NCI-H1105 treated with DMSO at 0.1 percent for 48 hours (cell line): ENCODE data around the gene AP3B1.
"Not testable (repeated sequence)": the region's sequence is repeated elsewhere in the genome, so short reads cannot be mapped to it uniquely, and the experiment has no call there.

Experiments
- DNase-seq: peaks from one replicate; lab custom pipeline; 2025; lab: John Stamatoyannopoulos, UW

AP3B1 gene

GRCh38 chr5:78151594-78152271 lies 142.8 kb downstream of the AP3B1 start:
- no peak for DNase-seq

- no peak for DNase-seq
Measured at GRCh38 chr5:78137290-78137689, 157.2 kb downstream of the AP3B1 start.

- no peak for DNase-seq
Measured at GRCh38 chr5:78133423-78133822, 161.1 kb downstream of the AP3B1 start.

GRCh38 chr5:78132507-78132906 lies 162.0 kb downstream of the AP3B1 start:
- DNase-seq: no peak

GRCh38 chr5:78129597-78129996 lies 164.9 kb downstream of the AP3B1 start:
- DNase-seq: no peak

GRCh38 chr5:78127875-78128274 lies 166.6 kb downstream of the AP3B1 start:
- DNase-seq: no peak

GRCh38 chr5:78126536-78126935 lies 168.0 kb downstream of the AP3B1 start:
- DNase-seq: no peak

- no peak for DNase-seq
Measured at GRCh38 chr5:78116167-78116566, 178.3 kb downstream of the AP3B1 start.

- no peak for DNase-seq
Measured at GRCh38 chr5:78113689-78114264, 180.7 kb downstream of the AP3B1 start.

GRCh38 chr5:78112931-78113330 lies 181.6 kb downstream of the AP3B1 start:
- no peak for DNase-seq

GRCh38 chr5:78109891-78110324 lies 184.6 kb downstream of the AP3B1 start:
- no peak for DNase-seq

- no peak for DNase-seq
Measured at GRCh38 chr5:78108564-78108963, 185.9 kb downstream of the AP3B1 start.

- DNase-seq: no peak
Measured at GRCh38 chr5:78103232-78103918, 191.1 kb downstream of the AP3B1 start.

- DNase-seq: no peak
Measured at GRCh38 chr5:78102500-78102899, 192.0 kb downstream of the AP3B1 start.

- no peak for DNase-seq
Measured at GRCh38 chr5:78095125-78095524, 199.4 kb downstream of the AP3B1 start.

- no peak for DNase-seq
Measured at GRCh38 chr5:78090002-78090401, 204.5 kb downstream of the AP3B1 start.

- DNase-seq: no peak
Measured at GRCh38 chr5:78078858-78079257, 215.6 kb downstream of the AP3B1 start.

- no peak for DNase-seq
Measured at GRCh38 chr5:78077369-78078068, 217.0 kb downstream of the AP3B1 start.

- DNase-seq: no peak
Measured at GRCh38 chr5:78076351-78076750, 218.1 kb downstream of the AP3B1 start.

GRCh38 chr5:78075301-78075700 lies 219.2 kb downstream of the AP3B1 start:
- no peak for DNase-seq

GRCh38 chr5:78070691-78071090 lies 223.8 kb downstream of the AP3B1 start:
- not testable (repeated sequence) for DNase-seq

- not testable (repeated sequence) for DNase-seq
Measured at GRCh38 chr5:78067581-78067980, 226.9 kb downstream of the AP3B1 start.

- not testable (repeated sequence) for DNase-seq
Measured at GRCh38 chr5:78066722-78067121, 227.8 kb downstream of the AP3B1 start.
